ENCODE results near the gene SNAP47. TPM values are rescaled to one million over a fixed set of nuclear protein-coding genes. Genes with fewer than 3 reads are reported as not detected.

The SNAP47 gene
- total RNA-seq, 1 experiment from 2014 or later = 46.0 TPM

- DNase-seq (ENCODE audit: low read depth) = no peak
These were observed 13.4 kb downstream of the SNAP47 start for GRCh38 chr1:227748496-227749182.

- no peak for DNase-seq (ENCODE audit: low read depth)
These were observed 14.0 kb downstream of the SNAP47 start for GRCh38 chr1:227749225-227749624.

- DNase-seq (ENCODE audit: low read depth) = no peak
These were observed 14.9 kb downstream of the SNAP47 start for GRCh38 chr1:227749916-227750710.

GRCh38 chr1:227753999-227754711 is 18.9 kb downstream of the SNAP47 start:
- no peak for DNase-seq (ENCODE audit: low read depth)

GRCh38 chr1:227754958-227755357 is 19.7 kb downstream of the SNAP47 start:
- DNase-seq (ENCODE audit: low read depth) = no peak

- DNase-seq (ENCODE audit: low read depth) = no peak
These were observed 21.1 kb downstream of the SNAP47 start for GRCh38 chr1:227756172-227756959.

GRCh38 chr1:227757781-227758180 is 22.5 kb downstream of the SNAP47 start:
- DNase-seq (ENCODE audit: low read depth) = no peak

- DNase-seq (ENCODE audit: low read depth) = no peak
These were observed 23.1 kb downstream of the SNAP47 start for GRCh38 chr1:227758366-227758765.

- DNase-seq (ENCODE audit: low read depth) = peak; percentile 93
These were observed 24.4 kb downstream of the SNAP47 start for GRCh38 chr1:227759341-227760300.

GRCh38 chr1:227760377-227760776 is 25.1 kb downstream of the SNAP47 start:
- DNase-seq (ENCODE audit: low read depth) = no peak

GRCh38 chr1:227761621-227762230 is 26.5 kb downstream of the SNAP47 start:
- no peak for DNase-seq (ENCODE audit: low read depth)

- peak; percentile 86 for DNase-seq (ENCODE audit: low read depth)
These were observed 27.1 kb downstream of the SNAP47 start for GRCh38 chr1:227762231-227762911.

- DNase-seq (ENCODE audit: low read depth) = no peak
These were observed 28.2 kb downstream of the SNAP47 start for GRCh38 chr1:227763246-227764018.

- DNase-seq (ENCODE audit: low read depth) = no peak
These were observed 28.8 kb downstream of the SNAP47 start for GRCh38 chr1:227764019-227764391.

GRCh38 chr1:227765261-227766014 is 30.2 kb downstream of the SNAP47 start:
- DNase-seq (ENCODE audit: low read depth) = no peak

GRCh38 chr1:227766015-227766634 is 30.9 kb downstream of the SNAP47 start:
- DNase-seq (ENCODE audit: low read depth) = peak; percentile 73

GRCh38 chr1:227766653-227767277 is 31.5 kb downstream of the SNAP47 start:
- DNase-seq (ENCODE audit: low read depth) = no peak

Measured in Daoy (cell line).